IMR-90 (cell line): ENCODE results near the gene CD276. TPM values are rescaled to one million over a fixed set of nuclear protein-coding genes. Genes with fewer than 3 reads are reported as not detected.

Experiments used
- ATAC-seq: fragments of 200-7000 bp; cut with Tn5 transposase; 2 replicates; pipeline ENCODE4 v1.9.1; 2020; ENCODE audit warnings: low read depth, mild to moderate bottlenecking, moderate library complexity
- BruUV-seq: library from RNA; stranded (reverse); fragments of 400-500 nt; replicated peaks from 2 replicates; lab custom pipeline; 2021; lab: Mats Ljungman, UMichigan
- CTCF ChIA-PET: fragments of 300-600 bp; formaldehyde crosslinking; extraction: SDS; loops from one replicate; lab custom pipeline; 2021; ENCODE audit warnings: antibody characterized with exemption; lab: Yijun Ruan, JAX
- POLR2A ChIA-PET: fragments of 300-600 bp; sonication (Branson Sonifier 250); formaldehyde crosslinking; loops from one replicate; lab custom pipeline; 2022; ENCODE audit warnings: antibody characterized with exemption; ENCODE audit not compliant: unreplicated experiment; lab: Charles Lee
- DNase-seq: peaks from one replicate; pipeline ENCODE4 v3.0.0; 2013
- H2AFZ ChIP-seq: replicated peaks from 2 replicates; pipeline ENCODE3; 2013; ENCODE audit warnings: low read length, mild to moderate bottlenecking; ENCODE audit not compliant: poor library complexity
- H2AK5ac ChIP-seq: 2 replicates; pipeline ENCODE4 v1.6.1; 2013; ENCODE audit warnings: low read depth, low read length, inconsistent platforms
- H2AK9ac ChIP-seq: replicated peaks from 2 replicates; pipeline ENCODE3; 2013; ENCODE audit warnings: mild to moderate bottlenecking, low read depth, low read length, moderate library complexity; ENCODE audit not compliant: poor library complexity
- H2BK120ac ChIP-seq: 2 replicates; pipeline ENCODE4 v1.6.1; 2013; ENCODE audit warnings: low read depth, low read length, inconsistent platforms
- H2BK15ac ChIP-seq: 3 replicates; pipeline ENCODE4 v1.6.1; 2013; ENCODE audit warnings: low read depth, low read length, inconsistent platforms
- H2BK20ac ChIP-seq: 2 replicates; pipeline ENCODE4 v1.6.1; 2013; ENCODE audit warnings: low read depth, mild to moderate bottlenecking, inconsistent platforms, low read length, moderate library complexity
- H2BK5ac ChIP-seq: 2 replicates; pipeline ENCODE4 v1.6.1; 2013; ENCODE audit warnings: mild to moderate bottlenecking, low read depth, low read length, inconsistent platforms; ENCODE audit not compliant: poor library complexity, severe bottlenecking
- H3K14ac ChIP-seq: replicated peaks from 2 replicates; pipeline ENCODE4 v1.6.1; 2013; ENCODE audit warnings: low read depth, low read length, inconsistent platforms
- H3K18ac ChIP-seq: 2 replicates; pipeline ENCODE4 v1.6.1; 2013; ENCODE audit warnings: low read depth, low read length, control low read depth
- H3K23ac ChIP-seq: 2 replicates; pipeline ENCODE4 v1.6.1; 2013; ENCODE audit warnings: low read depth, low read length, inconsistent platforms
- H3K27ac ChIP-seq: 2 replicates; pipeline ENCODE4 v1.5.1; 2013; ENCODE audit warnings: mild to moderate bottlenecking, control low read depth, low read length; ENCODE audit not compliant: insufficient read depth
- H3K27me3 ChIP-seq: 2 replicates; pipeline ENCODE4 v1.6.1; 2013; ENCODE audit warnings: low read length; ENCODE audit not compliant: control insufficient read depth, insufficient read depth
- H3K36me3 ChIP-seq: 2 replicates; pipeline ENCODE4 v1.6.1; 2013; ENCODE audit warnings: low read length, mixed read lengths; ENCODE audit not compliant: control insufficient read depth, insufficient read depth
- H3K4ac ChIP-seq: 2 replicates; pipeline ENCODE4 v1.6.1; 2013; ENCODE audit warnings: low read depth, low read length, inconsistent platforms
- H3K4me1 ChIP-seq: 2 replicates; pipeline ENCODE4 v1.6.1; 2013; ENCODE audit warnings: low read length, mixed read lengths; ENCODE audit not compliant: control insufficient read depth, insufficient read depth
- H3K4me2 ChIP-seq: 2 replicates; pipeline ENCODE4 v1.6.1; 2013; ENCODE audit warnings: low read depth, mild to moderate bottlenecking, control low read depth, low read length, moderate library complexity
- H3K4me3 ChIP-seq: 2 replicates; pipeline ENCODE4 v1.5.1; 2013; ENCODE audit warnings: low read depth, mild to moderate bottlenecking, control low read depth, low read length, moderate library complexity; ENCODE audit not compliant: insufficient read depth
- H3K56ac ChIP-seq: 2 replicates; pipeline ENCODE4 v1.6.1; 2013; ENCODE audit warnings: low read length, inconsistent platforms; ENCODE audit not compliant: insufficient read depth; ENCODE audit errors: extremely low read depth
- H3K79me1 ChIP-seq, 2 experiments: 2 replicates each; pipeline ENCODE4 v1.6.1; 2013; ENCODE audit warnings: low read length in 2 of 2, inconsistent platforms in 1 of 2, low read depth in 1 of 2
- H3K9ac ChIP-seq: 2 replicates; pipeline ENCODE4 v1.6.1; 2013; ENCODE audit warnings: low read depth, low read length, control low read depth
- H3K9me1 ChIP-seq: 2 replicates; pipeline ENCODE4 v1.6.1; 2013; ENCODE audit warnings: low read length, inconsistent platforms; ENCODE audit not compliant: insufficient read depth
- H3K9me3 ChIP-seq: 2 replicates; pipeline ENCODE4 v1.6.1; 2013; ENCODE audit warnings: low read length; ENCODE audit not compliant: control insufficient read depth, insufficient read depth
- H4K20me1 ChIP-seq: 2 replicates; pipeline ENCODE4 v1.6.1; 2013; ENCODE audit warnings: low read length, inconsistent platforms; ENCODE audit not compliant: insufficient read depth
- H4K5ac ChIP-seq: 2 replicates; pipeline ENCODE4 v1.6.1; 2013; ENCODE audit warnings: mild to moderate bottlenecking, low read depth, low read length, control low read depth
- H4K8ac ChIP-seq, 2 experiments: 2 replicates each; pipeline ENCODE4 v1.6.1; 2013; ENCODE audit warnings: low read depth in 2 of 2, low read length in 2 of 2, control low read depth in 1 of 2, inconsistent platforms in 1 of 2
- H4K91ac ChIP-seq: 2 replicates; pipeline ENCODE4 v1.6.1; 2013; ENCODE audit warnings: low read depth, low read length, inconsistent platforms; ENCODE audit not compliant: insufficient read depth
- CEBPB ChIP-seq: IDR thresholded peaks from 2 replicates; pipeline ENCODE4 v1.6.1; 2012; ENCODE audit warnings: low read depth, low read length, improper control_type of control experiment
- CTCF ChIP-seq: conservative IDR thresholded peaks from 2 replicates; pipeline ENCODE4 v1.5.1; 2012; ENCODE audit warnings: mild to moderate bottlenecking, low read depth, low read length, improper control_type of control experiment
- ELK1 ChIP-seq: fragments of 150-350 bp; IDR thresholded peaks from 2 replicates; pipeline ENCODE4 v1.6.1; 2016; ENCODE audit warnings: low read depth, mild to moderate bottlenecking, low read length, moderate library complexity, borderline replicate concordance
- FOS ChIP-seq: fragments of 150-350 bp; IDR thresholded peaks from 2 replicates; pipeline ENCODE4 v1.6.1; 2016; ENCODE audit warnings: low read depth, low read length
- MAFK ChIP-seq: IDR thresholded peaks from 2 replicates; pipeline ENCODE4 v1.6.1; 2012; ENCODE audit warnings: low read depth, low read length, improper control_type of control experiment
- MXI1 ChIP-seq: IDR thresholded peaks from 2 replicates; pipeline ENCODE4 v1.6.1; 2012; ENCODE audit warnings: low read depth, mild to moderate bottlenecking, low read length, moderate library complexity, borderline replicate concordance
- NFE2L2 ChIP-seq: fragments of 150-350 bp; IDR thresholded peaks from 2 replicates; pipeline ENCODE4 v1.6.1; 2016; ENCODE audit warnings: low read depth, mild to moderate bottlenecking, low read length
- POLR2A ChIP-seq: IDR thresholded peaks from 2 replicates; pipeline ENCODE4 v1.6.1; 2012; ENCODE audit warnings: mild to moderate bottlenecking, low read depth, low read length
- RAD21 ChIP-seq: IDR thresholded peaks from 2 replicates; pipeline ENCODE4 v1.6.1; 2012; ENCODE audit warnings: low read length, improper control_type of control experiment
- RCOR1 ChIP-seq: IDR thresholded peaks from 2 replicates; pipeline ENCODE4 v1.6.1; 2012; ENCODE audit warnings: mild to moderate bottlenecking, low read length, improper control_type of control experiment; ENCODE audit not compliant: insufficient replicate concordance
- RFX5 ChIP-seq: IDR thresholded peaks from 2 replicates; pipeline ENCODE4 v1.8.0; 2012; ENCODE audit warnings: low read depth, mild to moderate bottlenecking, low read length, moderate library complexity
- USF2 ChIP-seq: fragments of 150-350 bp; IDR thresholded peaks from 2 replicates; pipeline ENCODE4 v1.6.1; 2017; ENCODE audit warnings: mild to moderate bottlenecking, antibody characterized with exemption, low read length, low read depth
- WGBS, 2 experiments: methylation state at CpG; one replicate each; pipeline versions ENCODE4 v1.1.5 to v1.1.7; 2013; ENCODE audit warnings: missing lambda C conversion rate in 2 of 2; ENCODE audit not compliant: insufficient read length in 1 of 2; ENCODE audit errors: extremely low coverage in 2 of 2; 5-methylcytosine and 5-hydroxymethylcytosine counted together
- dilution Hi-C: fragments of 300-500 bp; cut with HindIII; formaldehyde crosslinking; loops from one replicate; pipeline ENCODE4 v1.14.3; 2018; ENCODE audit warnings: low sequenced_read_pairs; ENCODE audit not compliant: unreplicated experiment
- in situ Hi-C: fragments of 300-500 bp; cut with MboI; formaldehyde crosslinking; loops from 3 replicates; pipeline ENCODE4 v1.14.3; 2019; ENCODE audit warnings: low sequenced_read_pairs, inconsistent platforms, mixed read lengths
- intact Hi-C: fragments of 100-400 bp; cut with micrococcal nuclease; formaldehyde crosslinking; loops from 2 replicates; pipeline ENCODE4 v1.10.0; 2022
- polyA plus RNA-seq, 3 experiments: library from polyadenylated mRNA; depleted of rRNA; stranded (reverse); fragments of >200 nt; gene quantifications; 2 replicates each; pipeline ENCODE4 v1.2.3, GENCODE V29; 2012; ENCODE audit warnings: low replicate concordance in 1 of 3
- total RNA-seq: library from RNA; depleted of rRNA; stranded (reverse); fragments of >200 nt; gene quantifications from 2 replicates; pipeline ENCODE4 v1.2.3, GENCODE V29; 2012

Gene CD276
- total and polyA plus RNA-seq, 2 of the 4 experiments (the other 2 are of a cell fraction): 30.8 to 149 TPM

GRCh38 chr15:73749533-73749932, 65.3 kb downstream of the CD276 start:
- Histone ChIP-seq H2AK5ac (no peak overlapping the region), H2BK15ac (no peak overlapping the region), H3K36me3 (no peaks in the 10 kb centered on the region), H3K23ac (no peak overlapping the region), H3K27ac (no peak overlapping the region), H3K56ac (no peak overlapping the region), H3K9me1 (peaks cover 3% of the 10 kb centered on the region; the same call in 1 of the 2 replicates), H2BK120ac (no peak overlapping the region), H3K79me1 (no peaks in the 10 kb centered on the region), H2BK5ac (no peak overlapping the region), H3K4me2 (no peak overlapping the region), H3K18ac (no peak overlapping the region), H2BK20ac (no peak overlapping the region), H3K9ac (no peak overlapping the region), H3K4me1 (no peaks in the 10 kb centered on the region), H4K91ac (no peak overlapping the region), H4K5ac (no peak overlapping the region), H4K8ac (no peak overlapping the region), H3K4me3 (no peak overlapping the region), H3K4ac (no peak overlapping the region), H3K14ac (no peak overlapping the region), H3K9me3 (no peaks in the 10 kb centered on the region), H3K27me3 (peaks cover 83% of the 10 kb centered on the region), H4K20me1 (no peaks in the 10 kb centered on the region; the same call in none of the 2 replicates), H2AK9ac (no peak overlapping the region), H2AFZ (no peak overlapping the region)
- DNase-seq (no peak), ATAC-seq (no peak)
- dilution Hi-C loops: no loop called here
- in situ Hi-C loops: no loop called here
- BruUV-seq: no TSS peak
- TF ChIP-seq USF2 (no peak), POLR2A (no peak), ELK1 (no peak), RCOR1 (no peak), MAFK (no peak), RFX5 (no peak), RAD21 (no peak), CEBPB (no peak), MXI1 (no peak), NFE2L2 (no peak), FOS (no peak), CTCF (no peak)
- ChIA-PET CTCF (no interaction called here), POLR2A (no interaction called here)
- intact Hi-C loops: no loop called here
- WGBS, 2 experiments: 64% methylated on average over 5 of the region's 5 CpGs; no CpG with 5 or more reads in 1 of the 2 experiments
